Measurements from ENCODE around the gene KLHL2. TPM values are rescaled to one million over a fixed set of nuclear protein-coding genes. Genes with fewer than 3 reads are reported as not detected.

KLHL2 gene
- total and polyA plus RNA-seq, 2 of the 13 experiments (the other 11 are each of a cell fraction or from before 2014, with no cell fraction given): 9.2 to 17.6 TPM

GRCh38 chr4:165355900-165356300 lies 148.5 kb downstream of the KLHL2 start (continued):
- no peak for TF ChIP-seq ZNF589 (CRISPR knock-in tag; conservative IDR thresholded peaks at IDR 0.05)
- no peak for TF ChIP-seq IRX3 (CRISPR knock-in tag; IDR thresholded peaks at IDR 0.05; ENCODE audit: borderline replicate concordance, low read depth)
- TF ChIP-seq ZNF782 (CRISPR knock-in tag; IDR thresholded peaks at IDR 0.05; ENCODE audit: borderline replicate concordance): no peak
- TF ChIP-seq ARID2 (CRISPR knock-in tag; IDR thresholded peaks at IDR 0.05; ENCODE audit: borderline replicate concordance): no peak
- TF ChIP-seq STAT5B (CRISPR knock-in tag; IDR thresholded peaks at IDR 0.05): no peak
- TF ChIP-seq HOMEZ (CRISPR knock-in tag; IDR thresholded peaks at IDR 0.05; ENCODE audit: low read depth): 0 out of 2 replicates have a peak, but pooled peaks have one; percentile 15
- TF ChIP-seq ZC3H4 (CRISPR knock-in tag; IDR thresholded peaks at IDR 0.05; ENCODE audit: borderline replicate concordance): no peak
- TF ChIP-seq ATF2 (CRISPR knock-in tag; IDR thresholded peaks at IDR 0.05): 0 out of 2 replicates have a peak, but pooled peaks have one; percentile 18
- no peak for TF ChIP-seq ZNF775 (CRISPR knock-in tag; IDR thresholded peaks at IDR 0.05; ENCODE audit: borderline replicate concordance)
- 0 out of 2 replicates have a peak, but pooled peaks have one; percentile 11 for TF ChIP-seq FOXA3 (CRISPR knock-in tag; IDR thresholded peaks at IDR 0.05)
- TF ChIP-seq ZNF614 (CRISPR knock-in tag; IDR thresholded peaks at IDR 0.05; ENCODE audit: borderline replicate concordance): no peak
- no peak for TF ChIP-seq NCOR1 (IDR thresholded peaks at IDR 0.05; ENCODE audit: borderline replicate concordance, low read length)
- no peak for TF ChIP-seq TFAP4 (IDR thresholded peaks at IDR 0.05; ENCODE audit: borderline replicate concordance, low read depth)
- no peak for TF ChIP-seq ZNF180 (CRISPR knock-in tag; IDR thresholded peaks at IDR 0.05; ENCODE audit: borderline replicate concordance, low read depth)
- no peak for TF ChIP-seq HNRNPK (IDR thresholded peaks at IDR 0.05; ENCODE audit: low read depth, low read length, poor library complexity, severe bottlenecking)
- no peak for TF ChIP-seq PITX1 (CRISPR knock-in tag; IDR thresholded peaks at IDR 0.05)
- TF ChIP-seq ZNF605 (CRISPR knock-in tag; IDR thresholded peaks at IDR 0.05): 0 out of 2 replicates have a peak, but pooled peaks have one; percentile 22
- TF ChIP-seq GABPA (IDR thresholded peaks at IDR 0.05; ENCODE audit: low read depth, low read length): no peak
- no peak for TF ChIP-seq GABPA (CRISPR knock-in tag; IDR thresholded peaks at IDR 0.05; ENCODE audit: low read depth)
- no peak for TF ChIP-seq ZNF34 (CRISPR knock-in tag; IDR thresholded peaks at IDR 0.05; ENCODE audit: borderline replicate concordance)
- TF ChIP-seq MYC (CRISPR knock-in tag; IDR thresholded peaks at IDR 0.05; ENCODE audit: borderline replicate concordance): no peak
- no peak for TF ChIP-seq ZNF704 (CRISPR knock-in tag; IDR thresholded peaks at IDR 0.05; ENCODE audit: borderline replicate concordance)
- no peak for TF ChIP-seq RBM39 (IDR thresholded peaks at IDR 0.05; ENCODE audit: low read depth, low read length, poor library complexity, severe bottlenecking)
- no peak for TF ChIP-seq IRF1 (CRISPR knock-in tag; IDR thresholded peaks at IDR 0.05; ENCODE audit: low read depth)
- no peak for TF ChIP-seq YY1 (IDR thresholded peaks at IDR 0.05; ENCODE audit: insufficient read depth, insufficient replicate concordance, low read depth, low read length)
- TF ChIP-seq AHR (CRISPR knock-in tag; IDR thresholded peaks at IDR 0.05): no peak
